Measurements from ENCODE around the gene PRR18.

Gene PRR18

GRCh38 chr6:166274739-166275370, 33.3 kb downstream of the PRR18 start:
- DNase-seq (ENCODE audit: low read depth): no peak

GRCh38 chr6:166274163-166274562, 34.0 kb downstream of the PRR18 start:
- DNase-seq (ENCODE audit: low read depth): no peak

DNA sequence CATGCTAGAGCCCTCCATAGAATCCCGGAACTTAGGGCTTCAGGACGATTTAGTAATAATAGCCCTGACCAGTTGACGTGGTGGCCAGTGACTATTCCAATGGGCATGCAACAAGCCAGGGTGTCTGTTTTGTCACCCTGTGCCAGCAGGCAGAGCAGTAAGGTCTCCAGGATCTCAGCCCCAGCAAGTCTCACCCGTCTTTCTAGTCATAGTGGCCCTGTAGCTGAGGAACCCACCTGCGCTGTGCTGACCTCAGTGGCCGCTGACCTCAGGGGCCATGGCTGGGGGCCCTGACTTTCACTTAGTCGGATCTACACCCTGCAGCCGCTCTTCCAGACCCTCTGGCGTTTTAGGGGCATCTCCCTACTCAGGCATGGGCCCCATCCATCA, 36.8 kb downstream of the PRR18 start:
- DNase-seq (ENCODE audit: low read depth): no peak

- DNase-seq (ENCODE audit: low read depth): no peak
These were observed 37.4 kb downstream of the PRR18 start for GRCh38 chr6:166270706-166271375.

GRCh38 chr6:166269301-166270039, 38.7 kb downstream of the PRR18 start:
- DNase-seq (ENCODE audit: low read depth): no peak

GRCh38 chr6:166268431-166268830, 39.8 kb downstream of the PRR18 start:
- DNase-seq (ENCODE audit: low read depth): no peak

GRCh38 chr6:166267526-166267925, 40.7 kb downstream of the PRR18 start:
- DNase-seq (ENCODE audit: low read depth): no peak

GRCh38 chr6:166266336-166266735, 41.9 kb downstream of the PRR18 start:
- DNase-seq (ENCODE audit: low read depth): no peak

DNA sequence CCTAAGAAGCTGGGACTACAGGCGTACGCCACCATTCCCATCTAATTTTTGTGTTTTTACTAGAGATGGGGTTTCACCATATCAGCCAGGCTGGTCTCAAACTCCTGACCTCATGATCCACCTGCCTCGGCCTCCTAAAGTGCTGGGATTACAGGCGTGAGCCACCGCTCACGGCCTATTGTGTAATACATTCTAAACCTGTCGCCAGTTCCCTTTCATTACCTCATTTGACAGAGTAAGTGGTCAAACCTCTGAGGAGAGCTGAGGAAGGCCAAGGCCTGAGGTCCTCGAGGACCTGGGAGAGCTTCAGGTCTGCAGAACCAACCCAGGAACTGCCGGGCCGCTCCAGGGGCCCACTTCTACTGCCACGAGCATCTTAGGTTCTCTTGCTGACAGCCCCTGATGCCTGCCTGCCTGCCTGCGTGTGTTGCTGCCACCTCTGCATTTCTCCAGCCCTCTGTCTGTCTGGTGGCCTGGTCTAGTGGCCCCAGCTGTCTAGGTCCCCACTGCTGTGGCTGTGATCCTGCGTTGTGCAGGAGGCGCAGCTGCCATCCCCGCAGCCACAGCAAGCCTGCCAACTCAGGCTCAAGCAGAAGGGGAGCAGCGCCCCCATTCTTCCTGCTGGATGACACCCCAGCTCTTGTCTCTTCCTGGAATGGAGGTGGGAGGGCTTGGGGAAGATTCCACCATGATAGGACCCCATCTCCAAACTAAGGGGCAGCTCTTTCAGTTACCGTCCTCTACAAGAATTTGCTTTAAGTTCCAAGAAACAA, 45.3 kb downstream of the PRR18 start:
- no peak for DNase-seq (ENCODE audit: low read depth)

- DNase-seq (ENCODE audit: low read depth): no peak
These were observed 48.8 kb downstream of the PRR18 start for GRCh38 chr6:166259296-166259977.

DNA sequence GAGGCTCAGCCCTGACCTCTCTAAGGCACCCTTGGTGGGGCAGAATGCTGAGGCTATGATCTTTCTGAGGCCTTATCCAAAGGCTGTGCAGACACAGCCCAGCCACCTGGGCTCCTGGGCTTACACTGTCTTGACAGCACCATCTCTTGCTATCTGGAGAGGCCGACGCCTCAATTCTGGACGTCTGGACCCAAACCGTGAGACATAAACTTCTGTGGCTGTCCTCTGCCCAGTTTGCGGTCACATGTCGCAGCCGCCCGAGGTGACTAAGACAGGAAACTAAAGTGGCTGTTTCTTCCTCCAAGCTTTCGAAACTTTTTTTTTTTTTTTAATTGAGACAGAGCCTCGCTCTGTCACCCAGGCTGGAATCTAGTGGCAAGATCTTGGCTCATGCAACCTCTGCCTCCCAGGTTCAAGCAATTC, 49.3 kb downstream of the PRR18 start:
- DNase-seq (ENCODE audit: low read depth): no peak

DNA sequence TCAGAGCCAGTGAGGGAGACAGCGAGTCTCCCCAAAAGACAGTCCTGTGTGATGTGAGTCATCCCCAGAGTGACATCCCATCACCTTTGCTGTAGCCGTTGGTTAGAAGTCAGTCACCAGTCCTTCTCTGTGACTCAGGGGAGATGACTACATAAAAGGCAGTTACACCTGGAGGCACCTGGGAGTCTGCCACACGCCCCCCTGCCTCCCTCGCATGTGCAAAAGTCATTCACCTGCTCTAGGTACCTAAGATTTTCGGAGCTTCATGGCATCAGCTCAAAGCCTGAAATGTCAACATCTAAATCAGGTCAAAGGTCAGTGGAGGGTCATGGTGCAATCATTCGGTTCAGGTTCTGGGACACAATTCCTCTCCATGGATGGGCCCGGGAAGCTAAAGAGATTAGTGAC, 50.3 kb downstream of the PRR18 start:
- no peak for DNase-seq (ENCODE audit: low read depth)

Data from non-pigmented ciliary epithelial cell (primary cell).